IPS-15b (cell line): ENCODE results near the gene TYRO3.

Experiments used
- H3K27me3 ChIP-seq: one replicate; pipeline ENCODE4 v1.6.1; 2013; ENCODE audit warnings: low read length; ENCODE audit not compliant: control insufficient read depth, insufficient read depth
- H3K36me3 ChIP-seq: one replicate; pipeline ENCODE4 v1.6.1; 2013; ENCODE audit warnings: low read length; ENCODE audit not compliant: control insufficient read depth, insufficient read depth
- H3K4me1 ChIP-seq: one replicate; pipeline ENCODE4 v1.6.1; 2013; ENCODE audit warnings: mild to moderate bottlenecking, low read length; ENCODE audit not compliant: control insufficient read depth, insufficient read depth
- H3K4me3 ChIP-seq: one replicate; pipeline ENCODE4 v1.5.1; 2013; ENCODE audit warnings: low read depth, low read length
- H3K9ac ChIP-seq: one replicate; pipeline ENCODE4 v1.6.1; 2013; ENCODE audit warnings: low read depth, mild to moderate bottlenecking, low read length
- H3K9me3 ChIP-seq: one replicate; pipeline ENCODE4 v1.6.1; 2013; ENCODE audit warnings: mild to moderate bottlenecking, low read length; ENCODE audit not compliant: control insufficient read depth, insufficient read depth

The TYRO3 gene

DNA sequence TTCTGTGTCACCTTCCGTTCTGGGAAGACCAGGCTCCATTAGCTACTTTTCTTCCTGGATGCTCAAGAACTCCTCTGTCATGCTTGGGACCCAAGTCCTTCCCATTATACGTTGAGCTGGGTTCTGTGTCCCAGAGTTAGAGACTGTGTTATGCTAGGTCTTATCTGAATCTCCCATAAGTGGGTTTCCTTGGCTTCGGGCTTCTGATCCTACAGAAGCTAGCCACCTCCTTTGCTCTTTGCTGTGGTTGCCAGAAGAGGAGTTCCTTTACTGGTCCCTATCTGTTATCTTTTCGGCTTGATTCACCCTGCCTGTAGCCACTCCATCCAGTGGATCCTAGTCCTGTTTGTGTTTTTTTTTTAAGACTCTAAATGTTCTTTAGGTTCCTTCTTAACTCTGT, 38.0 kb downstream of the TYRO3 start:
- H3K27me3 ChIP-seq = no peaks in the 10 kb centered on the region
- peaks cover 3% of the 10 kb centered on the region for H3K4me1 ChIP-seq
- H3K4me3 ChIP-seq = no peak overlapping the region
- no peaks in the 10 kb centered on the region for H3K36me3 ChIP-seq
- no peak overlapping the region for H3K9ac ChIP-seq
- no peaks in the 10 kb centered on the region for H3K9me3 ChIP-seq

DNA sequence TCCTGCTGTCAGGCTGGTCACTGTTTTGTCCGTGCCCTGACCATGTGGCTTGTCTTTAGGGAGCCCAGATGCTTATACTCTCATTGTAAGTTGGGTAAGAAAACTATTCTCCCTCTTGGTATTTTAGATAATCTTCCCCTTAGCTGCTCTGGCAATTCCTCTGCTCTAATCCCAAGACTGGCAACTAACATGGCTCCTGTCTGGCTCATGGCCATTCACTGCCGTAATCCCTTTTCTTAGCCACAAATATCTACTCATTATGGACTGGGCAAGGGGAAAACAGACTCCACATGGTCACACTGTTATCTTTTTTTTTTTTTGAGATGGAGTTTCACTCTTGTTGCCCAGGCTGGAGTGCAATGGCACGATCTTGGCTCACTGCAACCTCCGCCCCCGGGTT, 38.8 kb downstream of the TYRO3 start:
- Histone ChIP-seq H3K36me3 (no peaks in the 10 kb centered on the region), H3K27me3 (no peaks in the 10 kb centered on the region), H3K9ac (no peak overlapping the region), H3K9me3 (no peaks in the 10 kb centered on the region), H3K4me1 (peaks cover 3% of the 10 kb centered on the region), H3K4me3 (no peak overlapping the region)

DNA sequence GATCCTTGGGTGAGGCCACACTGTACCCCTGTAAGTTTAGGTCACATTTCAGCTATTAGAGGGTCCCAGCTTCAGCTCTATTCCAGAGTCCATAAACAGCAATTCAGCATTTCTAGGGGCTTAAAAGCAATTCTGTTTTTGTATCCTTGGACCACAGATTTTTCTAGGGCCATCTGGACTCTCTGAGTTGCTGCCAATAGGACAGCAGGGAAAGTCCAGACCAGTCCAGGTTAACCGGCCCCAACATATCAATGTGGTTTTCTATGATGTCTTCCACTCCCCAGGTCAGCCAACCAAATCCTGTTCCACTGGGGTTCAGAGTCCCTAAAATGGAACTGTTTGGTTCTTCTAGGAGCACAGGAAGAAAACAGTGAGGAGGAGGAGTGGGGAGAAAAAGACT, 40.0 kb downstream of the TYRO3 start:
- Histone ChIP-seq H3K36me3 (no peaks in the 10 kb centered on the region), H3K9me3 (no peaks in the 10 kb centered on the region), H3K27me3 (no peaks in the 10 kb centered on the region), H3K9ac (no peak overlapping the region), H3K4me1 (peaks cover 4% of the 10 kb centered on the region), H3K4me3 (no peak overlapping the region)

DNA sequence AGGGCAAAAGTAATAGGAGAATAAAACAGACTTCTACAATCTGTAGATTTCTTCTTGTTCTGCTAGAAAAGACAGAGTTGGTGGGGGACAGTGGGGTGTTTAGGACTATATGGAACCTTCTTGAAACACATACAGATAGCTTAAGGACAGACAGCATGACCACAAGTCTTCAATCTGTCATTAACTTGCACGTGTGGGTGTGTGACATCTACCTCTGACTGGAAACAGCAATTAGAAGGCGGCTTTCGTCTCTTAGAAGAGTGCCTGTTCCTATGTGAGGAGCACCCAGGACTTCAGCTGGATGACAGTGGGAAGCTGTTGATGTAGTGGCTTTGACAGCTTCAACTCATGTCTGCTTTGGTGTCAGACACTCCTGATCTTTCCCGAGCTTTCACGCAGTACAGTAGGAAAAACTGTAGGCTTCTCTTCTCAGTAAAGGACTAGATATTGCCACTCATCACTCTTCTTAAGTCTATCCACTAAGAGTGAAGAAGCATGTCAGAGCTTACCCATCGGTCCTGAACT, 44.5 kb downstream of the TYRO3 start:
- H3K36me3 ChIP-seq = no peaks in the 10 kb centered on the region
- H3K9me3 ChIP-seq = no peaks in the 10 kb centered on the region
- H3K4me1 ChIP-seq = peaks cover 6% of the 10 kb centered on the region
- H3K9ac ChIP-seq = no peak overlapping the region
- no peak overlapping the region for H3K4me3 ChIP-seq
- H3K27me3 ChIP-seq = no peaks in the 10 kb centered on the region

- no peaks in the 10 kb centered on the region for H3K27me3 ChIP-seq
- no peaks in the 10 kb centered on the region for H3K9me3 ChIP-seq
- no peaks in the 10 kb centered on the region for H3K36me3 ChIP-seq
- no peak overlapping the region for H3K9ac ChIP-seq
- H3K4me3 ChIP-seq = peak overlapping the region; percentile 27
- peaks cover 6% of the 10 kb centered on the region for H3K4me1 ChIP-seq
These were observed 45.2 kb downstream of the TYRO3 start for GRCh38 chr15:41603941-41604911.

DNA sequence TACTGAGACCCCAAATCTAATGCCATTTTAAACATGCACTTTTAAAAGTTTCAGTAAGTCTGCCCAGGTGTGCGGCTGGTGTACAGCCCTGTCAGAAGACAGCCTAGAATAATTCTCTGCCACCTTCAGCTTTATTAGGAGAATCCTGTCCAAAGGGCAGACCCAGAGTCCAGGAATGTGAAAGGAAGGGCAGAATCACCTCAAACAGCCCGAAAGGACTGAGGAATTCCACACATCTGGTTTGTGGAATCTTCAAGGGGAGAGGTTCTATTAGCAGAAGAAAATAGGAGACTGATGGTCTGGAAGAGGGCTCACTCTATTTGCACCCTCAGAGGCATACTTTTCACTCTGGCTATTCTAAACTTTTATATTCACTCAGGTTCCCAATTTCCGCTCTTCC, 46.6 kb downstream of the TYRO3 start:
- peaks cover 6% of the 10 kb centered on the region for H3K4me1 ChIP-seq
- no peak overlapping the region for H3K9ac ChIP-seq
- H3K27me3 ChIP-seq = no peaks in the 10 kb centered on the region
- no peak overlapping the region for H3K4me3 ChIP-seq
- H3K36me3 ChIP-seq = no peaks in the 10 kb centered on the region
- no peaks in the 10 kb centered on the region for H3K9me3 ChIP-seq

GRCh38 chr15:41606997-41607396, 48.0 kb downstream of the TYRO3 start:
- H3K4me3 ChIP-seq = no peak overlapping the region
- H3K9me3 ChIP-seq = no peaks in the 10 kb centered on the region
- no peaks in the 10 kb centered on the region for H3K27me3 ChIP-seq
- no peaks in the 10 kb centered on the region for H3K36me3 ChIP-seq
- H3K4me1 ChIP-seq = peaks cover 6% of the 10 kb centered on the region
- no peak overlapping the region for H3K9ac ChIP-seq

GRCh38 chr15:41609123-41609522, 50.1 kb downstream of the TYRO3 start:
- Histone ChIP-seq H3K4me1 (peaks cover 5% of the 10 kb centered on the region), H3K4me3 (no peak overlapping the region)

GRCh38 chr15:41610048-41610447, 51.0 kb downstream of the TYRO3 start:
- H3K4me1 ChIP-seq = no peaks in the 10 kb centered on the region
- no peaks in the 10 kb centered on the region for H3K27me3 ChIP-seq
- no peaks in the 10 kb centered on the region for H3K36me3 ChIP-seq
- no peak overlapping the region for H3K4me3 ChIP-seq
- H3K9ac ChIP-seq = no peak overlapping the region
- no peaks in the 10 kb centered on the region for H3K9me3 ChIP-seq

More at GRCh38 chr15:41609123-41609522, 50.1 kb downstream of the TYRO3 start:
- H3K36me3 ChIP-seq = no peaks in the 10 kb centered on the region
- H3K9ac ChIP-seq = no peak overlapping the region
- no peaks in the 10 kb centered on the region for H3K27me3 ChIP-seq
- H3K9me3 ChIP-seq = no peaks in the 10 kb centered on the region

GRCh38 chr15:41620536-41621199, 61.7 kb downstream of the TYRO3 start:
- H3K4me1 ChIP-seq = peaks cover 5% of the 10 kb centered on the region
- H3K9ac ChIP-seq = peak overlapping the region; percentile 65
- H3K9me3 ChIP-seq = no peaks in the 10 kb centered on the region
- no peaks in the 10 kb centered on the region for H3K36me3 ChIP-seq
- peak overlapping the region; percentile 59 for H3K4me3 ChIP-seq
- peaks cover 15% of the 10 kb centered on the region for H3K27me3 ChIP-seq

DNA sequence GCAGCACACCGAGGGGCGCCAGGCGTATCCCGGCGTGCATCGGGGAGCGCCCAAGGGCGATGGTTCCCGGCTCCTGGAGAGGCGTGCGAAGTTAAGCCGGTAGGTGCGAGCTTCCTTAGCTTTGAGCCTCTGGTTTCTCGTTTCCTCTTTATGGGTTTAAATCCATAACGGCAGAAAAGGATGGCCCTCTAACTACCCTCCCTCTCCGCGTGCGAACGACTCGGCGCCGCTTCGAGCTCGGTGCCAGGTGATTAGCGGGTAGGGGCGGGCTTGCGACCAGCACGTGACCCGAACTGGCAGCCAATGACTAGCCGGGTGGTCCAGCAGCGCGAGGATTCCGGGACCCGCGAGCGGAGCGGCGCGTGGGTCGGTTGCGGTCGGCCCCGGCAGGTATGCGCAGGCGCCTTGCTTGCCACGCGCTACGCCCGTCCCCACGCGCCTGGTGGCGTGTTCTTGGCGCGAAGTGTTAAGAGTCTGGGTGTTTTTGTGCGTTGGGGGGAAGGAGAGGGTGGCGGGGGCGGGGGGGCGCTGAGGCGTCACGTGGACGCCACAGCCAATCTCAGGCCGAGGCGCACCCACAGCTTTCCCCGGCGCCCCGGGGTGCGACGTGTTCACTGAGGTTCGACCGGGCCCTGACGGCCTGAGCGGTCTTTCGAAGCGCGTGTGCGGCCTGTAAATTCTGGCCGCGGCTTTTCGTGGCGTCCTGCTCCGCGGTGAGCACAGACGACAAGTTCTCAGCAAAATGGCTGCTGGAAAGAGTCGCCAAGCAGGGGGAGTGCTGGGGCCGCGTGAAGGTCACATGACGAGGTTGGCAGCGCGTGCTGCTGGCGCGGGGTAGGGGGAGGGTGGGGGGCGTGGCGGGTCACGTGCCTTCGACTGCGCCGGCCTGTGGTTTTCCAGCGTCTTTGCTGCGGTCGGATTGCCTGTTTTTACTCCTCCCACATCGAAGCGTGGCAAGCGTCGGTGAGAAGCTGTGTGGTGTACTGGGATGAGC, 62.5 kb downstream of the TYRO3 start:
- Histone ChIP-seq H3K4me3 (peak overlapping the region; percentile 59), H3K36me3 (no peaks in the 10 kb centered on the region), H3K9me3 (no peaks in the 10 kb centered on the region), H3K9ac (peak overlapping the region; percentile 65), H3K27me3 (peaks cover 15% of the 10 kb centered on the region), H3K4me1 (peaks cover 5% of the 10 kb centered on the region)
